ENCODE measurements around the gene CPNE6.
"Not testable (repeated sequence)": the region's sequence is repeated elsewhere in the genome, so short reads cannot be mapped to it uniquely, and the experiment has no call there.

Gene CPNE6

GRCh38 chr14:24103451-24103850 is 32.1 kb downstream of the CPNE6 start:
- no peaks in the 10 kb centered on the region for H3K9me3 ChIP-seq (ENCODE audit: control insufficient read depth, low read length)
- no peaks in the 10 kb centered on the region for H3K4me1 ChIP-seq (ENCODE audit: control insufficient read depth, insufficient read depth, low read length)
- H3K4me3 ChIP-seq (ENCODE audit: low read length), result no peak overlapping the region
- peaks cover 55% of the 10 kb centered on the region for H3K36me3 ChIP-seq (ENCODE audit: control insufficient read depth, insufficient read depth, low read length, severe bottlenecking)
- no peak for DNase-seq (ENCODE audit: low read depth)
- H3K9ac ChIP-seq (ENCODE audit: low read length), result no peak overlapping the region
- no peaks in the 10 kb centered on the region for H3K27me3 ChIP-seq (replicated peaks; ENCODE audit: control insufficient read depth, insufficient read depth, low read length)

GRCh38 chr14:24105609-24106239 is 34.4 kb downstream of the CPNE6 start:
- DNase-seq (ENCODE audit: low read depth); H3K4me1 ChIP-seq (ENCODE audit: control insufficient read depth, insufficient read depth, low read length): not testable (repeated sequence)

GRCh38 chr14:24106672-24107271 is 35.4 kb downstream of the CPNE6 start:
- no peaks in the 10 kb centered on the region for H3K27me3 ChIP-seq (replicated peaks; ENCODE audit: control insufficient read depth, insufficient read depth, low read length)
- no peak for DNase-seq (ENCODE audit: low read depth)
- peaks cover 23% of the 10 kb centered on the region for H3K36me3 ChIP-seq (ENCODE audit: control insufficient read depth, insufficient read depth, low read length, severe bottlenecking)
- H3K9ac ChIP-seq (ENCODE audit: low read length), result no peak overlapping the region
- H3K4me3 ChIP-seq (ENCODE audit: low read length), result no peak overlapping the region
- no peaks in the 10 kb centered on the region for H3K9me3 ChIP-seq (ENCODE audit: control insufficient read depth, low read length)
- no peaks in the 10 kb centered on the region for H3K4me1 ChIP-seq (ENCODE audit: control insufficient read depth, insufficient read depth, low read length)

More at GRCh38 chr14:24105609-24106239, 34.4 kb downstream of the CPNE6 start:
- not testable (repeated sequence) for H3K27me3 ChIP-seq (replicated peaks; ENCODE audit: control insufficient read depth, insufficient read depth, low read length); H3K9ac ChIP-seq (ENCODE audit: low read length); H3K9me3 ChIP-seq (ENCODE audit: control insufficient read depth, low read length); H3K4me3 ChIP-seq (ENCODE audit: low read length)
- peaks cover 32% of the 10 kb centered on the region for H3K36me3 ChIP-seq (ENCODE audit: control insufficient read depth, insufficient read depth, low read length, severe bottlenecking)

- no peak for DNase-seq (ENCODE audit: low read depth)
- peaks cover 2% of the 10 kb centered on the region for H3K4me1 ChIP-seq (ENCODE audit: control insufficient read depth, insufficient read depth, low read length)
- no peaks in the 10 kb centered on the region for H3K27me3 ChIP-seq (replicated peaks; ENCODE audit: control insufficient read depth, insufficient read depth, low read length)
- peaks cover 12% of the 10 kb centered on the region for H3K36me3 ChIP-seq (ENCODE audit: control insufficient read depth, insufficient read depth, low read length, severe bottlenecking)
- H3K9ac ChIP-seq (ENCODE audit: low read length), result no peak overlapping the region
- H3K9me3 ChIP-seq (ENCODE audit: control insufficient read depth, low read length), result no peaks in the 10 kb centered on the region
- no peak overlapping the region for H3K4me3 ChIP-seq (ENCODE audit: low read length)
These were observed 37.0 kb downstream of the CPNE6 start for GRCh38 chr14:24108336-24108874.

GRCh38 chr14:24110060-24110459 is 38.7 kb downstream of the CPNE6 start:
- Histone ChIP-seq H3K27me3 (replicated peaks; ENCODE audit: control insufficient read depth, insufficient read depth, low read length) (no peaks in the 10 kb centered on the region), H3K36me3 (ENCODE audit: control insufficient read depth, insufficient read depth, low read length, severe bottlenecking) (no peaks in the 10 kb centered on the region), H3K4me1 (ENCODE audit: control insufficient read depth, insufficient read depth, low read length) (peaks cover 5% of the 10 kb centered on the region), H3K9ac (ENCODE audit: low read length) (no peak overlapping the region), H3K9me3 (ENCODE audit: control insufficient read depth, low read length) (no peaks in the 10 kb centered on the region), H3K4me3 (ENCODE audit: low read length) (no peak overlapping the region)
- no peak for DNase-seq (ENCODE audit: low read depth)

GRCh38 chr14:24110523-24110922 is 39.2 kb downstream of the CPNE6 start:
- no peak overlapping the region for H3K9ac ChIP-seq (ENCODE audit: low read length)
- no peaks in the 10 kb centered on the region for H3K36me3 ChIP-seq (ENCODE audit: control insufficient read depth, insufficient read depth, low read length, severe bottlenecking)
- H3K4me1 ChIP-seq (ENCODE audit: control insufficient read depth, insufficient read depth, low read length), result peaks cover 7% of the 10 kb centered on the region
- H3K4me3 ChIP-seq (ENCODE audit: low read length), result no peak overlapping the region
- DNase-seq (ENCODE audit: low read depth), result no peak
- no peaks in the 10 kb centered on the region for H3K9me3 ChIP-seq (ENCODE audit: control insufficient read depth, low read length)
- no peaks in the 10 kb centered on the region for H3K27me3 ChIP-seq (replicated peaks; ENCODE audit: control insufficient read depth, insufficient read depth, low read length)

GRCh38 chr14:24113379-24113800 is 42.0 kb downstream of the CPNE6 start:
- Histone ChIP-seq H3K4me1 (ENCODE audit: control insufficient read depth, insufficient read depth, low read length) (peaks cover 15% of the 10 kb centered on the region), H3K27me3 (replicated peaks; ENCODE audit: control insufficient read depth, insufficient read depth, low read length) (no peaks in the 10 kb centered on the region), H3K4me3 (ENCODE audit: low read length) (peak overlapping the region; percentile 87), H3K9ac (ENCODE audit: low read length) (peak overlapping the region; percentile 95), H3K36me3 (ENCODE audit: control insufficient read depth, insufficient read depth, low read length, severe bottlenecking) (peaks cover 14% of the 10 kb centered on the region), H3K9me3 (ENCODE audit: control insufficient read depth, low read length) (no peaks in the 10 kb centered on the region)
- no peak for DNase-seq (ENCODE audit: low read depth)

GRCh38 chr14:24113801-24114531 is 42.6 kb downstream of the CPNE6 start:
- no peaks in the 10 kb centered on the region for H3K9me3 ChIP-seq (ENCODE audit: control insufficient read depth, low read length)
- peaks cover 19% of the 10 kb centered on the region for H3K36me3 ChIP-seq (ENCODE audit: control insufficient read depth, insufficient read depth, low read length, severe bottlenecking)
- DNase-seq (ENCODE audit: low read depth), result peak; percentile 93
- no peaks in the 10 kb centered on the region for H3K27me3 ChIP-seq (replicated peaks; ENCODE audit: control insufficient read depth, insufficient read depth, low read length)
- peak overlapping the region; percentile 87 for H3K4me3 ChIP-seq (ENCODE audit: low read length)
- H3K9ac ChIP-seq (ENCODE audit: low read length), result peak overlapping the region; percentile 95
- H3K4me1 ChIP-seq (ENCODE audit: control insufficient read depth, insufficient read depth, low read length), result peaks cover 15% of the 10 kb centered on the region

GRCh38 chr14:24114532-24115421 is 43.4 kb downstream of the CPNE6 start, which contains the start of the genes DCAF11 and NRL:
DCAF11 (plus strand) TSS chr14:24114777; CDS start chr14:24115595, 818 bp downstream.
NRL (minus strand) TSS chr14:24114949; CDS start chr14:24082848, 32,101 bp downstream.
- DNase-seq (ENCODE audit: low read depth), result peak; percentile 99
- peak within 1 kb of the TSS; percentile 95 for H3K9ac ChIP-seq (ENCODE audit: low read length)
- H3K36me3 ChIP-seq (ENCODE audit: control insufficient read depth, insufficient read depth, low read length, severe bottlenecking), result peaks cover 27% of the 10 kb centered on the region
- peaks cover 15% of the 10 kb centered on the region for H3K4me1 ChIP-seq (ENCODE audit: control insufficient read depth, insufficient read depth, low read length)
- peak within 1 kb of the TSS; percentile 87 for H3K4me3 ChIP-seq (ENCODE audit: low read length)
- no peaks in the 10 kb centered on the region for H3K27me3 ChIP-seq (replicated peaks; ENCODE audit: control insufficient read depth, insufficient read depth, low read length)
- H3K9me3 ChIP-seq (ENCODE audit: control insufficient read depth, low read length), result no peaks in the 10 kb centered on the region

GRCh38 chr14:24115422-24116127 is 44.2 kb downstream of the CPNE6 start:
- Histone ChIP-seq H3K4me3 (ENCODE audit: low read length) (peak overlapping the region; percentile 87), H3K9me3 (ENCODE audit: control insufficient read depth, low read length) (no peaks in the 10 kb centered on the region), H3K4me1 (ENCODE audit: control insufficient read depth, insufficient read depth, low read length) (peaks cover 15% of the 10 kb centered on the region), H3K36me3 (ENCODE audit: control insufficient read depth, insufficient read depth, low read length, severe bottlenecking) (peaks cover 31% of the 10 kb centered on the region), H3K27me3 (replicated peaks; ENCODE audit: control insufficient read depth, insufficient read depth, low read length) (no peaks in the 10 kb centered on the region), H3K9ac (ENCODE audit: low read length) (peak overlapping the region; percentile 95)
- DNase-seq (ENCODE audit: low read depth), result no peak
